Neuronal stem cell (in vitro differentiated cells): ENCODE data around the gene MISP.
A peak's percentile ranks its signal among the peaks of the same experiment; 100 is the strongest.
"Not testable (repeated sequence)": the region's sequence is repeated elsewhere in the genome, so short reads cannot be mapped to it uniquely, and the experiment has no call there.

ENCODE experiments used
- DNase-seq: peaks from one replicate; pipeline ENCODE4 v3.0.0-alpha.2; 2013; ENCODE audit warnings: low spot score
- H2AFZ ChIP-seq: one replicate; pipeline ENCODE4 v1.6.1; 2013; ENCODE audit warnings: mild to moderate bottlenecking, low read length, inconsistent platforms
- H2AK5ac ChIP-seq: 2 replicates; pipeline ENCODE4 v1.6.1; 2013; ENCODE audit warnings: low read depth, mild to moderate bottlenecking, inconsistent platforms, low read length, moderate library complexity, mixed read lengths
- H2BK120ac ChIP-seq: 2 replicates; pipeline ENCODE4 v1.6.1; 2013; ENCODE audit warnings: low read depth, mild to moderate bottlenecking, inconsistent platforms, low read length, moderate library complexity, mixed read lengths
- H2BK12ac ChIP-seq: one replicate; pipeline ENCODE4 v1.6.1; 2013; ENCODE audit warnings: low read length, inconsistent platforms
- H2BK15ac ChIP-seq: 2 replicates; pipeline ENCODE4 v1.6.1; 2013; ENCODE audit warnings: mild to moderate bottlenecking, low read length, inconsistent platforms, mixed read lengths
- H2BK5ac ChIP-seq: one replicate; pipeline ENCODE4 v1.6.1; 2013; ENCODE audit warnings: inconsistent platforms, mild to moderate bottlenecking, low read length, moderate library complexity
- H3K14ac ChIP-seq: one replicate; pipeline ENCODE4 v1.6.1; 2013; ENCODE audit warnings: low read length, inconsistent platforms
- H3K18ac ChIP-seq: 2 replicates; pipeline ENCODE4 v1.6.1; 2013; ENCODE audit warnings: low read length, inconsistent platforms
- H3K23ac ChIP-seq: 2 replicates; pipeline ENCODE4 v1.6.1; 2013; ENCODE audit warnings: low read depth, mild to moderate bottlenecking, mixed read lengths, low read length, inconsistent platforms; ENCODE audit not compliant: poor library complexity
- H3K27ac ChIP-seq: replicated peaks from 3 replicates; pipeline ENCODE4 v1.5.1; 2013; ENCODE audit warnings: low read length, inconsistent platforms
- H3K27me3 ChIP-seq, 3 experiments: 2 replicates each; pipeline ENCODE4 v1.6.1; 2013; ENCODE audit warnings: low read length in 3 of 3, mild to moderate bottlenecking in 2 of 3, inconsistent platforms in 1 of 3, low read depth in 1 of 3, mixed read lengths in 1 of 3, moderate library complexity in 1 of 3; ENCODE audit not compliant: control insufficient read depth in 3 of 3, insufficient read depth in 3 of 3
- H3K36me3 ChIP-seq, 2 donors: replicated peaks in 1 of 2; 2 replicates each; pipeline ENCODE4 v1.6.1; 2013; ENCODE audit warnings: low read length in 2 of 2; ENCODE audit not compliant: control insufficient read depth in 2 of 2, insufficient read depth in 2 of 2
- H3K4ac ChIP-seq: 2 replicates; pipeline ENCODE4 v1.6.1; 2013; ENCODE audit warnings: inconsistent platforms, mild to moderate bottlenecking, low read length, moderate library complexity
- H3K4me1 ChIP-seq, 2 donors: 1 replicate in 1 of 2; 2 replicates in 1 of 2; pipeline ENCODE4 v1.6.1; 2013; ENCODE audit warnings: low read length in 2 of 2, low read depth in 1 of 2; ENCODE audit not compliant: control insufficient read depth in 2 of 2, insufficient read depth in 1 of 2
- H3K4me2 ChIP-seq: one replicate; pipeline ENCODE4 v1.6.1; 2013; ENCODE audit warnings: mild to moderate bottlenecking, low read length, inconsistent platforms; ENCODE audit not compliant: insufficient read depth, poor library complexity, severe bottlenecking
- H3K4me3 ChIP-seq, 2 donors: 2 replicates each; pipeline ENCODE4 v1.5.1; 2013; ENCODE audit warnings: low read length in 2 of 2, mild to moderate bottlenecking in 2 of 2, inconsistent platforms in 1 of 2, moderate library complexity in 1 of 2
- H3K79me1 ChIP-seq: one replicate; pipeline ENCODE4 v1.6.1; 2013; ENCODE audit warnings: low read depth, mild to moderate bottlenecking, inconsistent platforms, low read length, moderate library complexity
- H3K9ac ChIP-seq: one replicate; pipeline ENCODE4 v1.6.1; 2013; ENCODE audit warnings: mild to moderate bottlenecking, low read depth, low read length, inconsistent platforms; ENCODE audit not compliant: poor library complexity
- H3K9me3 ChIP-seq, 2 donors: replicated peaks in 1 of 2; 2 replicates each; pipeline versions ENCODE3 to v1.6.1; 2013; ENCODE audit warnings: low read length in 2 of 2, mild to moderate bottlenecking in 2 of 2, inconsistent platforms in 1 of 2, low read depth in 1 of 2, mixed read lengths in 1 of 2, moderate library complexity in 1 of 2; ENCODE audit not compliant: control insufficient read depth in 2 of 2, insufficient read depth in 1 of 2
- H4K8ac ChIP-seq: one replicate; pipeline ENCODE4 v1.6.1; 2013; ENCODE audit warnings: low read depth, mild to moderate bottlenecking, inconsistent platforms, low read length, moderate library complexity
- H4K91ac ChIP-seq: one replicate; pipeline ENCODE4 v1.6.1; 2013; ENCODE audit warnings: low read length, low read depth, mild to moderate bottlenecking, inconsistent platforms; ENCODE audit not compliant: poor library complexity
- WGBS, 2 donors: extraction: QIAGEN DNeasy Blood & Tissue Kit; methylation state at CpG; one replicate each; pipeline ENCODE4 v1.1.7; 2013; ENCODE audit warnings: missing lambda C conversion rate in 2 of 2, mixed read lengths in 1 of 2; ENCODE audit not compliant: insufficient read length in 2 of 2, insufficient replicate concordance in 1 of 2; ENCODE audit errors: extremely low coverage in 2 of 2; 5-methylcytosine and 5-hydroxymethylcytosine counted together

Gene MISP

GRCh38 chr19:745138-745537 is 5.8 kb upstream of the MISP start:
- no CpG with 5 or more reads among the region's 7 CpGs for WGBS, 2 donors

GRCh38 chr19:746208-746819 is 4.6 kb upstream of the MISP start:
- no peak overlapping the region for H2BK5ac ChIP-seq
- no peak overlapping the region for H4K91ac ChIP-seq
- peaks cover 6% of the 10 kb centered on the region for H3K79me1 ChIP-seq
- peak overlapping the region; percentile 47 for H3K14ac ChIP-seq
- H3K4me3 ChIP-seq: no peak overlapping the region
- no peaks in the 10 kb centered on the region for H3K27me3 ChIP-seq
- H3K36me3 ChIP-seq: peaks cover 0 to 4% of the 10 kb centered on the region in 2 donors
- no peak overlapping the region for H3K4ac ChIP-seq
- no peak overlapping the region for H2BK120ac ChIP-seq
- no peak overlapping the region for H3K23ac ChIP-seq
- H2AFZ ChIP-seq: no peak overlapping the region
- H3K27ac ChIP-seq: no peak overlapping the region
- H3K18ac ChIP-seq: no peak overlapping the region
- no peak for DNase-seq
- H3K4me2 ChIP-seq: no peak overlapping the region
- WGBS, 2 donors: no CpG with 5 or more reads among the region's 43 CpGs
- H2BK15ac ChIP-seq: no peak overlapping the region
- H2BK12ac ChIP-seq: no peak overlapping the region
- no peak overlapping the region for H4K8ac ChIP-seq
- H3K9me3 ChIP-seq: peaks cover 20 to 25% of the 10 kb centered on the region in 2 donors
- H3K9ac ChIP-seq: no peak overlapping the region
- H3K4me1 ChIP-seq: no peaks in the 10 kb centered on the region
- H2AK5ac ChIP-seq: no peak overlapping the region

More at GRCh38 chr19:745138-745537, 5.8 kb upstream of the MISP start:
- not testable (repeated sequence) for H3K27ac ChIP-seq, H3K79me1 ChIP-seq, H4K91ac ChIP-seq, H3K36me3 ChIP-seq, H3K23ac ChIP-seq, H3K9ac ChIP-seq, H2BK5ac ChIP-seq, H3K18ac ChIP-seq, H3K4ac ChIP-seq, H3K4me1 ChIP-seq, H4K8ac ChIP-seq, H3K4me2 ChIP-seq, DNase-seq, H2AFZ ChIP-seq, H3K14ac ChIP-seq, H3K4me3 ChIP-seq, H2BK15ac ChIP-seq, H2AK5ac ChIP-seq, H2BK120ac ChIP-seq, H3K27me3 ChIP-seq, H2BK12ac ChIP-seq
- H3K9me3 ChIP-seq: peaks cover 20 to 25% of the 10 kb centered on the region in 2 donors

GRCh38 chr19:746956-747355 is 4.0 kb upstream of the MISP start:
- Histone ChIP-seq H2AFZ (no peak overlapping the region), H2BK15ac (no peak overlapping the region), H3K27me3 (no peaks in the 10 kb centered on the region), H3K9me3 (peaks cover 20 to 25% of the 10 kb centered on the region in 2 donors), H3K36me3 (peaks cover 0 to 4% of the 10 kb centered on the region in 2 donors), H4K8ac (no peak overlapping the region), H4K91ac (no peak overlapping the region), H3K14ac (no peak overlapping the region), H3K79me1 (peaks cover 6% of the 10 kb centered on the region), H3K4me3 (no peak overlapping the region), H2BK120ac (no peak overlapping the region), H2BK5ac (no peak overlapping the region), H3K4me1 (no peaks in the 10 kb centered on the region), H3K9ac (no peak overlapping the region), H3K4me2 (no peak overlapping the region), H3K4ac (no peak overlapping the region), H2BK12ac (no peak overlapping the region), H3K27ac (no peak overlapping the region), H3K23ac (no peak overlapping the region), H2AK5ac (no peak overlapping the region), H3K18ac (no peak overlapping the region)
- no CpG with 5 or more reads among the region's 22 CpGs for WGBS, 2 donors
- no peak for DNase-seq

GRCh38 chr19:747432-748273 is 3.3 kb upstream of the MISP start:
- no peak overlapping the region for H2BK120ac ChIP-seq
- H4K8ac ChIP-seq: no peak overlapping the region
- no peak overlapping the region for H2BK5ac ChIP-seq
- peak overlapping the region in 1 of 2 donors; percentile 64 for H3K4me3 ChIP-seq
- H2BK12ac ChIP-seq: peak overlapping the region; percentile 46
- H3K23ac ChIP-seq: peak overlapping the region; percentile 43
- no peaks in the 10 kb centered on the region for H3K27me3 ChIP-seq
- H3K27ac ChIP-seq: no peak overlapping the region
- no CpG with 5 or more reads among the region's 28 CpGs for WGBS, 2 donors
- no peak overlapping the region for H3K14ac ChIP-seq
- H3K9me3 ChIP-seq: peaks cover 20 to 23% of the 10 kb centered on the region in 2 donors
- H2AFZ ChIP-seq: no peak overlapping the region
- peaks cover 0 to 4% of the 10 kb centered on the region in 2 donors for H3K36me3 ChIP-seq
- no peak overlapping the region for H4K91ac ChIP-seq
- no peak for DNase-seq
- H2BK15ac ChIP-seq: no peak overlapping the region
- H3K4ac ChIP-seq: no peak overlapping the region
- no peaks in the 10 kb centered on the region for H3K4me1 ChIP-seq
- peak overlapping the region; percentile 75 for H2AK5ac ChIP-seq
- no peak overlapping the region for H3K9ac ChIP-seq
- H3K18ac ChIP-seq: no peak overlapping the region
- peaks cover 6% of the 10 kb centered on the region for H3K79me1 ChIP-seq
- no peak overlapping the region for H3K4me2 ChIP-seq
